T follicular helper cell (primary cell): ENCODE measurements around the gene POLR3C.

Experiments used
- DNase-seq: peaks from one replicate; pipeline ENCODE4 v3.0.0-alpha.2; 2020; ENCODE audit warnings: low read depth

Gene POLR3C

DNA sequence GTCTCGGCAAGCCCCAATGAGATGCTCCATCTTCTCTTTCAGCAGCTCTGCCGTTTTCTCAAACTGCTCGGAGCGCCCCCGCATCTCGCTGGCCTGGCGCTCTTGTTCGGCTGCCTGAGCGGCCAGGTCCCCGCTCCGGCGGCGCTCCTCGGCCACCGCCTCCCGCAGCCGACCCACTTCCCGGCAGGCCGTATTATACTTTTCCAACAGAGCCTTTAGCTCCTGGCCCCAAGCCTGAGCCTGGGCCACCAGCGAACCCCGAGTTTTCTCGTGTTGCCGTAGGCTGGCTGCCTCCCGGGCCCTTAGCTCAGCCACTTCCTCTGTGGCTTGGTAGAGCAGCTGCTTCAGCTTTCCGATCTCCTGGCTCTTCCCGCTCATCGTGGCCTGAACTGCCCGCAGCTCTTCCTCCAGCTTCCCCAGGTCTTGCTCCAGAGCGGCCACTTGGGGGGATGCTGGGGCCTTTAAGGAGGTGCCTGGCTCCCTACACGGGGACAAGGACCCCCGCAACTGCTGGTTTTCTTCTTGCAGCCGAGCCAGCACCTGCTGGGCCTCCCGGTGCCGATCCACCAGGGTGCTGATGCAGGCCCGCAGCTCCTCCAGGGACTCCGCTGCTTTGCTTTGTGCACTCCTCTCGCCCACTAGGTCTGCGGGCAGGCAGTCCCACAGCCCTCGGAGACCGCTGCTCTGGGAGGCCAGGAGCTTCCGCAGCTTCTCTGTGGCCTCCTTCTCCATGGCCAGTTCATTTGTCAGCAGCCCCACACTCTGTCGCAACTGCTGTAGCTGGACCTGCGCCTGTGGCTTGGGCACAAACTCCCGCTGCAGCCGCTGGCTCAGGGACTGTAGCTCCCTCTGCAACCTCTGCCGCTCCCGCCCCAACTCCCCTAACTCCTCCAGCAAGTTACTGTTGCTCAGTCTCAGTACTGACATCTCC lies 48.3 kb downstream of the POLR3C start:
- no peak for DNase-seq

DNA sequence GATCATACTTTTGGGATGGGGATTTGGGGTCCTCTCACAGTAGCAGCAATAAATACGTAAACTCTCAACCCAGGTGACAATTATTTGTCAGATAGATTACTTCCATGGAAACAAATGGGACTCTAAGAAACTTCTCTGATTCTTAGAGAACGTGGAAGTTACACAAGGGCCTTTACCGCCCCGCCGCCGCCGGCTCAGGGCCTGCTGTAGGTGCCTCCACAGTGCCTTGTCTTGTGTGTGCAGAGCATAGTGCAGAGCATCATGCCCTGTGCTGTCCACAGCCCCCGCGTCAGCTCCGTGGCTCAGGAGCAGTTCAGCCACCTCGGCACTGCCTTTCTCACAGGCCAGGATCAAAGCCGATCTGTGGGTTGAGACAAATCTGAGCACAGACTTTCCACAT lies 50.6 kb downstream of the POLR3C start:
- DNase-seq: no peak

DNA sequence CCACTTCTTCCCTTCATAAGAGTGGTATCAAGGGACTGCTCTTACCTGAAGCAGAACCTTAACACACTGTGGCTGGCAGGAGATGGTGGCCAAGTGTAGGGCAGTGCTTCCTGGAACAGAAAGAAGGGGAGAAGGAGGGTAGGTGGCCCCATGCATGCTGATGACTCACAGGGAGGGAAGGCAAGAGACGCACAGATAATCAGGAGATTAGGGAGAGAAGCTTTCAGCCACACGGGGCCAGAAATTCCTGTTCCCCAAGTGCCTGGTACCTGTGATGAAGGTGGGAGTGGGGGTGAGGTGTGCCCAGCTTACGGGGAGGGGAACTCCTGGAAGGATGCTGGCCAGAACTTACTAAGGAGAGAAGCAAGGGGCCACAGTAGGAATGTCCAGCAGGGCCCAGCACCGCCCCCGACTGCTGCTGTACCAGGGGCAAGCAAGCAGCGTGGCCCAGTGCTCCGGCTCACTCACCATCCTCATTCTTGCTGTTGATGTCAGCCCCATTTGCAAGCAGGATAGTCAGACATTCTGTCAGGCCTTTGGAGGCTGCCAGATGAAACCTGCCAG lies 54.0 kb downstream of the POLR3C start:
- DNase-seq: no peak

DNA sequence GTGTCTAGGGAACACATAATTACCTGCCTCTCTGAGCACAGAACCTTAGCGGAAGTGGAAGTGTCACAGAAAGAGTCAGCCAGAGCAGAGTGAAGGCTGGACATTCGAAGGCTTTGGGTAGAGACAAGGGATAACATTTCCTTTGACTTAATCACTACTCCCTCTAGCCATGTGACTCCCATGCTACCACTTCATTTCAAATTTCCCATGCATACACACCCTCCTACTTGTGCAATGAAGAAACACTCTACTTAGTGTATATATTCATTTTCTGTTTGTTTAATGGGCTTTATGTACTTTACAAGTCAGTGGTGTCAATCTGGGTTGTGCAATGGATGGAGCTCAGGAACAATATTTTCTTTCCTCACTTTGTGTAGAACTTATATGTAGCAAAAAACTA lies 54.7 kb downstream of the POLR3C start:
- DNase-seq: no peak

GRCh38 chr1:145879775-145880174 lies 55.8 kb downstream of the POLR3C start:
- no peak for DNase-seq

DNA sequence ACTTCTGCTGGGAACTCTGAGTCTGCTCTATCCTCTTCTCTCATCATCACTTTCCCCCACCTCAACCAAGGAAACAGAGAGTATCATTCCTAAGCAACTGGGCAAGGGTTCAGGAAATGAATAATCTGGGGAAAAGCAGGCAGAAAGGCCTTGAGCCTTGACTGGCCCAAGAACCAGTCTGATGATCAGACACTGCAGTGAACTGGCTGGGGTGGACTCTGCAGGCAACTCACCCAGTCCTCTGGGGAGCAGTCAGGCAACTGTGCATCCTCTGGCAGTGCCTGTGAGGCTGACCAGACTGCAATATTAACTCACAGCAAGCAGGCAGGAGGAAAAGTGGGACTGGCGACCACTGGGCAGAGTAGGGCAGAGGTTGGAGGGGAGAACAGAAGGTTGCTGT lies 60.7 kb downstream of the POLR3C start:
- no peak for DNase-seq

GRCh38 chr1:145885738-145886287 lies 61.8 kb downstream of the POLR3C start, which contains the start of gene ANKRD35:
ANKRD35 (minus strand) TSS chr1:145885866; CDS start chr1:145885758, 108 bp downstream.
- DNase-seq: peak; percentile 80

DNA sequence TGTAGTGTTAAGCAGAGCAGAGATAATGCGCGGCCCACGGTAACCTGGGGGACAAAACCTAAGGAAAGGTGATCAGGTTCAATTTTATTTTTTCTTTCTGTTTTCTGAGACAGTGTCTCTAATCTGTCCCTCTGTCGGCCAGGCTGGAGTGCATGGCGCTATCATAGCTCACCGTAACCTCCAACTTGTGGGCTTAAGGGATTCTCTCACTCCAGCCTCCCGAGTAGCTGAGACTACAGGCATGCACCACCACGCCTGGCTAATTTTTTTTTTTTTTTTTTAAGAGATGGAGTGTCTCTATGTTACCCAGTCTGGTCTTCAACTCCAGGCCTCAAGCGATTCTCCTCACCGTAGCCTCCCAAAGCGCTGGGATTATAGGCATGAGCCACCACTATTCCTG lies 62.4 kb downstream of the POLR3C start:
- DNase-seq: no peak

- no peak for DNase-seq
Observed at GRCh38 chr1:145886816-145887215, 62.8 kb downstream of the POLR3C start.

- DNase-seq: no peak
Observed at GRCh38 chr1:145887631-145888030, 63.6 kb downstream of the POLR3C start.

- DNase-seq: no peak
Observed at GRCh38 chr1:145889722-145890121, 65.7 kb downstream of the POLR3C start.

DNA sequence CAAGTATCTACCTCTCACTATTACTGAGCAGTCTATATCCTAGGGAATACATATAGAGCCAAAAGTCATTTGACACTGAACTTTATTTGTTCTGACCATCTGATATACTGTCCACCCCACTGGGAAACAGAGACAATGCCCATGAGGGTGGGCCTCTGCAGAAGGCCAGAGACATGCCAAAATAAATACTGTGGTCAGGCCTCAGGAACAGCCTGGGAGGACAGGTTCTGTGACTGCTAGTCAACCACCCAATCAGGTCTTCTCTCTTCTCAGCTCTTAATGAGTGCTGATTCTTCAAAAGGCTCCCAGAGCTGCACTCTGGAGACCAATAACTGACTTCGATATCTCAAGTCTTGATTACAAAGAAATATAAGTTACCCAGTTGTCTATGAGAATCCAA lies 67.1 kb downstream of the POLR3C start:
- no peak for DNase-seq

DNA sequence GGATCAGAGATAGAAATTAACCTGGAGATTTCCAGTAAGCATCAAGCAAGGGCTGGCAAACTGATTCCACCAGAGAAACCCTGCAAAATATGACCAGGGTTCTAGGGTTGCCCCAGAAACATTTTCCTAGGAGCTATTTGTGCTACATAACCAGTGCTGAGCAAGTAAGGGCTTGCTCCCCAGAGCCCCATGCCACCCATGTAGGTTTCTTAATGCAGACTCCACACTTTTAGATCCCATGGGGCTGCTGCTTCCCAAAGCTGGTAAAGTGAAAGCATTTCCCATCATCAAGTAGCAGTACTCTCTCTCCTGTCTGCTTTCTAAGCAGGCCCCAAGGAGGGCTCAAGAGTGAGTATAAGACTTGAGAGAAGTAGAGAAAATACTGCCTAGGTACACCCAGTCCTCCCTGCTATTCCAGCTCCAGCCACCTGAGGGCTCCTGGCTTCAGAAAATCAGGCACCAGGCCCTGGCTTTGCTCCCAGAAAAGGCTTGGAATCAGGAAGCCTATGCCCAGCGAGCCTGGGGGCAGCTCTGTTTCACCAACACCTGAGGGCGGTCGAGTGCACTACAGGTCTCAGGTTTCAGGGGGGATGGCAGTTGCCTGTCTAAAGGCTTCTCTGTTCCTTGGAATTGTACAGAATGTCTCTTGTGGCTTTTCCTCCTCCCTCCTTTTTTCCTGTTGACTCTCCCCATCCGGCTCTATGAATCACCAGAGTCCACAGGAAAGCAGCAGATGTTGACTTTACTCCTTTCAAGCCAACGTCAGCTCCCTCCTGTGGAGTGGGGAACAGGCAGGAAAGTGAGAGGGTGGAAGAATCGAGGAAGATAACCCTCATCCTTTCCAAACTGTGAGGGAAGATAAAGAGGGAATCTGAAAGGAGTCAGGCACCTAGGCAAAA lies 67.8 kb downstream of the POLR3C start:
- peak; percentile 30 for DNase-seq

DNA sequence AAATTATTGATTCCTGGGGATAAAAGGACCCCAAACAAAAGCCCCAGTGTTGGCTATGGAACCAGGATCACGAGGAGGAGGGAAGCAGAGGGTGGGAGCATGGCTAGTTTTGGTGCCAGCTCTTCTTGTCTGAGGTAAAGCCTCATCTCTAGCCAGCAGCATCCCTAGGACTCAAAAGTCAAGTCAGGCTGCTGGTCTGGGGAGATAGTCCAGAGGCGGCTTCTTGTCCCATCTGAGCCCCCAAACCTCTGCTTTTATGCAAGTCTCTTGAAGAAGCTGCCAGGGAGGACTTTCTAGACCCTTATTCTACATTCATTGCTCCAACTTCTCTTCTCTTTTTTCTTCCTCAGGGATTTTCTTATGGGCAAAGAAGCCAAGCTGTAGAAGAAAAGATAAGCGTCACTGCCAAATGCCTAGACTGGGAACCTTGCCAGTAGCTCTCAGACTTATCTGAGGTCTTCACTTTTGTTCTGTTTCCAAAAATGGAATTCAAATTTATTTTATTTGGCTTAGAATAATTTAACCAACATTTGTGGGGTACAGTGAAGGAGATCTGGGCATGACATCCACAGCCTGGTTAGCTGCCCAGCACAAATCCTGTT lies 68.6 kb downstream of the POLR3C start:
- no peak for DNase-seq

DNA sequence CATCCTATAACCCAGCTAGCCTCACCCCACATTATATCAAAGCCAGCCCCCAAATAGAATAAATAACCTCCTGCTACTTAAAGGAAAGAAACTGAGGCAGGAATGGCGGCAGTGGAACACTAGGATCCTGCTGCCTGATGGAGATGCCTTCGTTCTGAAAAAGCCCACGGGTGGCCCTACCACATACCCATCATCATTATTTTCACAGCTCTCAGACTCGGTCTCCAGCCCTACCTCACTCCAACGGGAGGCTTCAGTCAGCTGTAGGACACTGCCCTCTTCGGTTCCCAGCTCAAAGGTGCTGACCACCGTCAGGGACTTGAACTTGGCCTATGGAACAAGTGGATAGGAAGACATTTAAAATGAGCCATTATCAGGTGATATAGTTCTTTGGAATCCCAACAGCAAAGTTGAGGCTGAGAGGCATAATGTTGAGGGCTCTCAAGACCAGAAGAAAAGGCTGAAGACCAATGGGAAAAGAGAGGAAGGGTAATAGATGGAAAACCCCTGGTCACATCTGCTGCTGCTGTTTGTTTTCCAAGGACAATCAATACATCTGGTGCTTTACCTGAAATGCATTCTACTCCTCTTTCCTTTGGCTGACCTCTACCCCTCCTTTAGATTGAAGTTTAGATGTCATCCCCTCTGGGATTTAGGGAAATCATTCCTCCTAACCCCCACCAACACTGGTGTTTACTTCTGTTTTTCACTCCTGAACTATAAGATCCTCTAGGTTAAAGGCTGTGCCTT lies 69.5 kb downstream of the POLR3C start:
- no peak for DNase-seq
